ENCODE results near the gene AK8.
A peak's percentile ranks its signal among the peaks of the same experiment; 100 is the strongest.

Gene AK8

DNA sequence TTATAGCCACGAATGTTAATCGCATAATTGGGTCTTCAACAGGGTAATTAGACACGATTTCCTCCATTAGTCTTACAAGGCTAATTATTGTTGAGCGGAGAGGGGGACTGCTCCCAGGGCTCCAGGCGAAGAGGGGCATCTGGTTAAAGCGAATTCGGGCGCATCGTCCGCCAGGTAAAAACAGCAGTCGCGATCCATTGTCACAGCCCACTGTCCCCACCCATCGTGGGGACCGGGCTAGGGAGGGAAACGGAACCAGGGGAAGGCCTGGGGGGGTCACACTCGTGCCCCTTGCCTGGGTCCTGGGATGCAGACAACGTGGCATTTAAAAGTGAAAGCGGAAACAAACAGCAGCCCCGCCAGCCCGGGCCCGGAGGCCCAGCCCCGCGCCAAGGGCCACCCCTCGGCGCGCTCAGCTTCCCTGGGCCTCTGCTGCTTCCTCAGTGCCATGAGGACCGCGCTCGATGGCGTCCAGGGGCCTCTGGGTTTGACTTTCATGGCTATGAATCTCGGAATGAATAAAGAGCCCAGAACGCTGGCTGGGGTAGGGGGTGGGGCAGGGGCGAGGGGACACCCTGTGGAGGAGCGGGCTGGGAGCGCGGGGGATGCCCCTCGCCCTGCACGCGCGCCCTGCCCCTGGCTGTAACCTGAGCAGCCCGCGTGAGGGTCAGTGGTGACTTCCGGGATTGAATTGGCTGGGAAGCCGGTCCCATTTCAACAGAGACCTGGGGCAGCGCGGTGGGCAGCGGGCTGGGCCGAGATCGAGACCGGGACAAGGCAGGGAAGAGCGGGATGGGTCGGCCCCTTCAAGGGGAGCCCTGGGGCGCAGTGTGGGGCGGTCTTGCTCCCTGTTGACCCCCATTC, 107.9 kb downstream of the AK8 start:
- DNase-seq, result no peak

DNA sequence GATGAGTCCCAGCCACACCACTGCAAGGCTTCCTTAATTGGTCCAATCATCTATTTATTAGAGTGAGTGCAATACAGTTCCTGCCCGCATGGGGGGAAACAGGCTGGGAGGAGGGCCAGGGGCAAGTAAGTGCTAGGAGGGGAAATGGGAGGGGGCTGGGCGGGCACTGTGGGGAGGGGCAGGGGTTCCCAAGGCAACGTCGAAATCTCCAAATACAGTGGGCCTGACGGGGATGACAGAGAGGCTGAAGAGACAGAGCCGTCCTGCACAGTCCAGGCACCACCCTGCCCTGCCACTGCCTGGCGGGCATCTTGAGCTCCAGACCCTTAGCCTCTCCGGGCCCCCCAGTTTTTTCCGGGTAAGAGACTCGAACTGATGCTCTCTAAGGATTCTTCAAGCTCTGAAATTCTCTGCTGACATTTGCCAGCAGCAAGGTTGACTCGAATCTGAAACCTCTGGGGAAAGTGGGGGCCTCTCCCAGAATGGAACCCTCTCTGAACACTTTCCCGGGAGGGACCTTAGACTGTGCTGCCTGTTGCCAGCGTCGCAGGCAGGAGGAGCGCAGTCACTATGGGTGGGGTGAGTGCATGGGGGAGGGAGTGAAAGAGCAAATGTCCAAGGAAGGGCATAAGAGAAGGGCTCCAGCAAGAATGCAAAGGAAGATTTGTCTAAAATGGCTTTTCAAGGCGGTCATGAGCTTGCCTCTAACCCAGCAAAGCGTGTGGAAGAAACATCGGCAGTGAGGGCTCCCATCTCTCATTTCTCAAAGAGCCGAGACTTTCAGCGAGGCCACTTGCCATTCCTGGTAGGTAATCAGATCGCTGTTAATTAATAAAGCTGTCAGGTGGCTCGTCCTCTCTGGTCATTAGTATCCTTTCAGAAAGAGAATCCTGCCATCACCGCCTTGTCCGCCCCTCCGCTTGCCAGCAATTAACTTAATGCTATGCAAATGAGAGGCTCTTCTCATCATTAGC, 108.9 kb downstream of the AK8 start:
- no peak for DNase-seq

DNA sequence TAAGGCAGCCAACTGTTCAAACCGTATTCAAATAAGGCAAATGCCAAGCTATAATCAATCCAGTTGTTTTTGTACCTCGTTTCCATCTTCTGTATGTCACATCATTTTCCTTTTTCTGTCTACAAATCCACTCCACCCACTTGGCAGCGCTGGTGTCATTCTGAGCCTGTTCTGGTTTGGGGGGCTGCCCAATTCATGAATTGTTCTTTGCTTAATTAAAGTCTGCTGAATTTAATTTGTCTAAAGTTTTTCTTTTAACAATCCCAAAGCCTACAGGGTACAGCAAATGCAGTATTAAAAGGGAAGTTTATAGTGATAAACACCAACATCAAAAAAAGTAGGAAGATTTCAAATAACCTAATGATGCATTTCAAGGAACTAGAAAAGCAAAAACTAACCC, 114.5 kb downstream of the AK8 start:
- DNase-seq, result no peak

DNA sequence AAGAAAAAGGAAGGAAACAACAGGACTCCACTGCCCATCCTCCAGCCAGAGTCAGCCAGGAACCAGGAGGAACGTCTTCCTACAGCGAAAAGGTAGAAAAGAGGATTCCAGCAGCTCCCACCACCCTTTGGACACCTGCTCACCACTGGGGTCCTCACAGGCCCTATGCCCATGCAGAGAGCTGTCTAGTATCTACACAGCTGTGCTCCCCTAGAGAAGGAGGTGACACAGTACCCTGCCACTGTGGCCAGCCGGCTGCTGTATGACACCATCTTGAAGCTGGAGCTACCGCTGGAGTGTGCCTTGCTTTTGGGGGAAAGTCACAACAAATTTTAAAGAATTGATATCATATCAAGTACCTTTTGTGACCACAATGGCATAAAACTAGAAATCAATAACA, 115.2 kb downstream of the AK8 start:
- no peak for DNase-seq

DNA sequence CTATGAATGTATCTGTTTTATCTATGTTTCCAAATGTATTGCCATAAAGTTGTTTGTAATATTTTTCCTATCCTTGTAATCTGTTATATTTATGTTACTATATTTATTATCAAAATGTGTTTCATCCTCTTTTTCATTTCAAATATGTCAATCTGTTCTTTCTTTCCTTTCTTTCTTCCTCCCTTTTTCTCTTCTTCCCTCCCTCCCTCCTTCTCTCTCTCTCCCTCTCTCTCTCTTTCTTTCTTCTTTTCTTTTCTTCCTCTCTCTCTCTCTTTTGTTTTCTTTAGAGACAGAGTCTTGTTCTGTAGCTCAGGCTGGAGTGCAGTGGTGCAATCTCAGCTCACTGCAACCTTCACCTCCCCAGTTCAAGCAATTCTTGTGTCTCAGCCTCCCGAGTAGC, 116.5 kb downstream of the AK8 start:
- DNase-seq, result no peak

DNA sequence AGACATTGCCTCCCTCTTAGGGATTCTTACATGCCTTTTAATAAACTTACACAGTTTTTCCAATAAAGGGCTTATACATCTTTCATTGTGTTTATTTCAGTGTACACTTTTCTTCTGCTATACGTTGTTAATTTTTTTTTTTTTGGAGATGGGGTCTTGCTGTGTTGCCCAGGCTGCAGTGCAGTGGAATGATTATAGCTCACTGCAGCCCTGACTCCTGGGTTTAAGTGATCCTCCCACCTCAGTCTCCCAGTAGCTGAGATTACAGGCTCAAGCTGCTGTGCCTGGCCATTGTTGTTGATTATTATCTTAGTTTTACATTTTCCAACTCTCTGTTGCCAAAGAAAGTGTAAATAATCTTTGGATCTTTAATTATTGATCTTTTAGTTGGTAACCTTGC, 118.0 kb downstream of the AK8 start:
- no peak for DNase-seq

DNA sequence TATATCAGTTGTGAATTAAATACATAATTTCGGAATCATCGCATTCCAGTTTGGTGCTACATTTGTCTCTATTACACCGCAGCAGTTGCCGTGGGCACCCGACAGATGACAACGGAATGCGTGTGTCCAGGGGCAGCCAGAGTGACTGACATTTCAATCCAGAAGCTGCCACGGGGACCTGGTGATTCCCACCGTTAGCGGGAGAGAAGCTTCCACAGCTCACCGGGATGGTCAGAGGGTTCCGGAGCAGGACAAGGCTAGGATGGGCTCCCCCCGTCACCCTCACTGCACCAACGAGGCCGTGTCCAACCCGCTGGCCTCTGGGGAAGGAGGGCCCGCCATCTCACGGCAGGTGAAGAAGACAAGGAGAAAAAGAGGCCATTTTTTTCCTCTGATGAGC, 121.1 kb downstream of the AK8 start:
- DNase-seq, result no peak

DNA sequence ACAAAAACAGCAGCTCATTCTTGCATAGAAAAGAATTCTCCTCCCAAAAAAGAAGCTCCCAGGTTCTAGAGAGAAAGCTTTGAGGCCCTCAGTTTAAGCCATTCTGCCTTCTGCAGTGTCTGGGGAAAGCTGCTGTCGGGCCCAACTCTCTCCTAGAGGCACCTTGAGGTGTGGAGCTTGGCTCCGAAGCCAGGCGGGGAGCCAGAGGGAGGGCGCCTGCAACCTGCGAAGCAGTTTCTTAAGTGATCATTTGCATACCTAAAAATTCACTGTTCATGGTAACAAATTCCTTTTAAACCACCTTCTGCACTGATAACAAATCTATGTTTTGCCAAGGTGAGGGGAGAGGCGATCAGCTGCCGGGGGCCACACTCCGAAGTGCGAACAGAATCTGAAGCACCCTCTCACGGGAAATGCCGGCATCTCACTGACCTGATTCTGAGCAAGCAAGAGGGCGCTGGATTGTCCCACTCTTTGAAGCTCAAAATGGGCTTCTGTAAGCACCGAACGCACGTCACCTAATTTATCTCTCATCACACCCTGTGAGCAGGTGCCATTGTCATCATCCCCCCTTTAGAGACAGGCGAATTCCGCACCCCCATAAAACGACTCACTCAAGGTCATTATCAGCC, 121.8 kb downstream of the AK8 start:
- no peak for DNase-seq

DNA sequence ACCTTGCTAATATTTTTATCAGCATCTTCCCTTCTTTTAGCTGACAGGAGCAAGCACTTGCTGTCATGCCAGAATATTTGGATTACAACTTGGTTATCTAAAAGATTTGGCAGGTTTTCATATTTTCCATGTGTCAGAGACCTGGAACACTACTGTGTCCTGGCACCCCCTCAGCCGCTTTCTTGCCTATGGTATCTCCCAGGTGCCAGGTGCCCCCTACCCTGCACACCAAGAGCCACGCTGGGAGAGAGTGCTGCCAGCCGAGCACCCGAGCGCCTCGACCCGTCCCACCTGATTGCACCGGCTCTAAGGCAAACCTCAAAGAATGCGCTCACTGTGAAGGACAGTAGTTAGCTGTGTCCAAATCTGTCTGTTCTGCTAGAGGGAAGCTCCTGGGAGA, 123.0 kb downstream of the AK8 start:
- DNase-seq, result no peak

DNA sequence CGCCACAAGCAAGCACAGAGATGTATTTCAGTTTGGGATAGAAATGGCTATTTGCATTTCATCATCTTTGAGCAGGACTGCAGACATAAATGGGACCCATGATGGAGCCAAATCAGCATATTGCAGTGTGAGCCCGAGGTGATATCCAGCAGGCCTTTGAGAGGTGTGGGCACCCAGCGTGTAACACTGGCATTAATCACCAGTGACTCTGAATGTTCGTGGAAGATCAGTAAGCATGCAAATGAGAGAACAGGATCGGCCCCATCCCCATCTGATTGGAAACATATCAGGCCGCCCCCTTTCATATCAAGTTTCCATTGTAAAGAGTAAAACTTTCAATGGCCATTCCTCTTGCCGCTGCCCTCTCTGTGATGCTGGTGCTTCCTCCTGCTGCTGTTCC, 123.8 kb downstream of the AK8 start:
- no peak for DNase-seq

DNA sequence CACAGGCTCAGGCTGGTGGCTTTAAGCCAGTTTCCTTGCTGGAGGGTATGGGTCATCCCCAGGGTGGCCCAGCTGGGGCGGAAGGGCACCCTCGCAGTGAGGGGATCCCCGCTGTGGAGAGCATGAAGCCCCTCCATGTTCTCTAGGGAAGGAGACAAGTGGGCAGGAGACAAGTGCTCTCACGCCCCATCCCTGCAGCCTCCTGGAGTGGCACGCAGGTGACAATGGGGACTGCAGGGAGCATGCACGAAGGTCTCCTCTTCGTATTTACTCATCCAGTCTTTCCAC, 124.5 kb downstream of the AK8 start:
- DNase-seq, result no peak

DNA sequence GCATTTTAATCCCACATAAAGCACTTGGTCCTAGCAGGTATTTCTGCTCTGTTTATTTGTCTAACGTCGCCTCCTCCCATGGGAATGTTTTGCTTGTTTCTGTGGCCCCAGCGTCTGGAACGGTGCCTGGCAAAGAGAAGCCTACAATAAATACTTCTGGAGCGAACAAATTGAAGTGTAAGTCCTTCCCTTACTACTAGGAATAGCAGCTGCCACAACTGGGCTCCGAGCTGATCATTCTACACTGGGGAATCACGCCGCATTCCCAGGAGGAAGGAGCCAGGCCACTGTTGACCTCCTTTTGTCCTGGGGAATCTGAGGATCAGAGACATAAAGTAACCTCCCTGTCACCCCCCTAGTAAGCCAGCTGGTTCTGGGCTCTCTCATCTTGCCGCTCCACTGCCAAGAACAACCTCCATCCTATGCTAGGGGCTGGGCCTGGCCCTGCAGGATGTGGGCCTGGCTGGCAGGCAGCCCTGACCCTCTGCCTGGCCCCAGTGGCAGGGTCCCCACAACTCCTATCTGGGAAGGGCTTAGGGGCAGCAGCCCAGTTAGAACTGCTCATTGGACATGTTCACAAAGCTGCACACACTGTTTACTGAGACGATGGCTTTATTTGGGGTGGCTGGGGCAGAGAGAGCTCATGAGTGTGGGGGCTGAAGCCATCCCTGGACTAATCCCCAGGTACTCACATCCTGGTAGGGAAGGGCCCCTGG, 125.0 kb downstream of the AK8 start:
- DNase-seq, result peak; percentile 32

DNA sequence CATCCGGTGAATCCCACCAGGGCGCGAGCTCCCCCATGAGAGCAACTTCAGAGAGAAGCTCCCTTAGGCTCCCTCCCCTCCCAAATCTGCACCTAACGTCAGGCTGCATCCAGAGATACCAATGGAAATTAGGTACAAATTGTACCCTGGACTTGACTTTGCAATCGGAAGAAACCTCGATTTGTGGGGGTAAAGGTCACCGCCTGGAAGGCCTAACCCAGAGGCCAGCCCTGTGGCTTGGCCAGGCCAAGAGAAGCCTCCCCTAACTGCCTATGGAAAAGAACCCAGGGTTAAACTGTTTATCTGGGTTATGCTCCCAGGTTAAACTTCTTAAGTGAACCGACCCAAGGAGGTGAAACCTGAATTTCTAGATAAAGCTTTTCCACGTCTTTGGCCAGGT, 127.4 kb downstream of the AK8 start:
- DNase-seq, result no peak

DNA sequence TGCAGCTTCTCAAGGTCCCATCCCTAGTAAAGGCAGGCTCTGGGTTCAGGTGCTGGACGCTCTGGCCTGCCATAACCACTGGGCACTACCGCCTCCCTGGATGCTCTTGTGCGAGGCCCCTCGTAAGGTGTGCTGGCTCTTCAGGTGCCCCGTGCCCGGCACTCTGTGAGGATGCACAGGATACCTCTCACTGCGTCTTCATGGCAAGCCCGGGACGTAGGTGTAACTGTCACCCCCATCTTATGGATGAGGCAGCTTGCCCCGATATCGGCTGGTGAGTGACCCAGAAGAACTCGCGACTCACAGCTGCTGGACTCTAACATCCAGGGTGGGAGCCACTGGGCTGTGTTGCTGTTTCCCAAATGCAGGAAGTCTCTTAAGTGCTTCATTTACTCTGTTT, 128.8 kb downstream of the AK8 start:
- DNase-seq, result no peak

DNA sequence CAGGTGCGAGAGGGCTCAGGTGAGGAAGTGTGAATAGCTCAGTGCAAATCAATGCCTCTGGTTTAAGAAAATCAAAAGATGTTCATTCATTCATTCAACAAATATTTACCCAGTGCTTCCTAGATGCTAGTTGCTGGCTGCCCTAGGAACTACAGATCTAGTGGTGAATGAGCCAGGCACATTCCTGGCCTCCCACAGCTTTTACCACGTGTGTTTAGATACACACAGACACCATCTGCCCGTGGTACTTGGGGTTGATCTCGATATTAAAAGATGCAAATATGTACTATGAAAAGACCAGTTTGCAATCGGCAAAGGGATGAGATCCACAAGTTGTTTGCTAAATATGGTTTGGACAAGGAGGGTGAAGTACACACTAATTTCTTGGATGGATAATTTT, 129.6 kb downstream of the AK8 start:
- DNase-seq, result no peak

DNA sequence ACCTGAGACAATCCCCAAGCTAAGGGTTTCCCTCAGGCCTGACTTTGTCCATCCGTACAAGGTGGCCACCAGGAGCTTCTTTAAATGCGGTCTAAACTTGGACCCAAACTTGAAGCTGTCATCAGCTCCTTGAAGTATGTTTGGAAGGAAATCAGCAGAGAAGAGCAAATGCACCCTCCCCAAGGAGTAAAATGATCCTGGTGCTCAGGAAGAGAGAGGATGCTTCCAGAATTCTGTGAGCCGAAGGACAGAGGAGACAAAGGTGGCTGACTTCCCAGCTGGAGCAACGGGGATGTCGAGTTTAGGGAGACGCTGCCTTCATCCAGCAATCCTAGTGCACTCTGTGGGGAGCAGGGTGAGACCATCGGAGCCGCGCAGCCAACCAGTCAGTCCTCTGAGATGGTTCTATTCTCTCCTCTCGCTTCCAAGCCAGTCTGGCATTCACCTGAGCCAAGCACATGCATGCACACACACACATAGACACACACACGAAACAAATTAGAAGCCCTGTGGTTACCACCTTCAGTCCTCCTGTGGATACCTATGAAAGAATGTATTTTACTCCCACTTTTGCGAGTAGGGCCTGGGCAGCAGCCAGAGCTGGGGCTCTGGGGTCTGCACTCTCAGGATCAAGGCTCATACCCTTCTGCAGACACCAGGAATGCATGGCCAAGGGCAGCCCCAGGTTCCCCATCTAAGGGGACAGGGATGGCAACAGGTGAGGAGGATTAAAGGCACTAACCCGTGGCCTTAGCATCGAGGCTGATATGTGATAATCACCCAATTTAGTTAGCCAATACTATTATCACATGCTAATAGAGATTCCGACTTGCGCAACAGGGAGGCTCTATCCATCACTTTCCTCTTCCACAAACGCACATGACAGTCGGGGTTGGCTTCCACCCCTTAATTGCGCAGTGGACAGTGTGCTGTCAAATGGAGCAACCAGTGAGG, 132.1 kb downstream of the AK8 start:
- DNase-seq, result no peak

DNA sequence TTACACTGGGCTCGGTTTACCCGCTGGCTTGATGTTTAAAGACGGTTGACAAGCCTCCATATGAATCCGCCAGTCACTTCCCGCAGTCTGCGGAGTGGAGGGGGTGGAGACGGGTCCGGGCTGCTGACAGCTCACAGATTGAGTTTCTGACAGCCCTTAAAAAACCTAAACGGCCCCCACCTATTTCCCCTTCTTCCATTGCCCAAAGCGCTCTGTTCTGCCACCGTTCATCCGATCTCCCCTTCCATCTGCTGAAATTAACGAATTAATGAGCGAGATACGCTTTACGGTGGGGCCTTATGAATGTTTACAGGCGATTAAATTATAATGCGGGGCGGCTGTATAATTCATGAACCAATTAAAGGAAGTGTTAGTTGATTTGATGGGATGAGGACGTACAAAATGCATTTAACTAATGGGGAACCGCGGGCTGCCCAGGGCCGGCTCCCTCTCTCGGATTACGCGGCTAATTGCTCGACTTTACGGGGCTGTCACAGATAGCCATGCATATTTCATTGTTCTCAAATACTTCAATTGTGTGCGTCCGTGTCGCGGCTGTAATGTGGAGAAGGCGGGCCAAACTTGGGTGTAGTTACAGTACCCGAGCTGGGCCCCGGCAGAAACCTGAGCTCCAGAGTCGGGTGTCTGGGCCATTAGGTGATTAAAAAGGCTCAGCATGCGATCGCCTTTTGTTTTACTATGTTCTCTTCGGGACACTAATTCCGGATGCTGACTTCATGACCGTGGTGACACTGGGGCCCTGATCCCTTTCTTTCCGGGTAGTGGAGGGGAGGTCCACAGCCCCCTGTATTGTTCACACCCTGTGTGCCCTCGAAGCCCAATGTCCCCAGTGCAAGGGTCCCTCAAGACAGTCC, 133.0 kb downstream of the AK8 start:
- peak; percentile 58 for DNase-seq

DNA sequence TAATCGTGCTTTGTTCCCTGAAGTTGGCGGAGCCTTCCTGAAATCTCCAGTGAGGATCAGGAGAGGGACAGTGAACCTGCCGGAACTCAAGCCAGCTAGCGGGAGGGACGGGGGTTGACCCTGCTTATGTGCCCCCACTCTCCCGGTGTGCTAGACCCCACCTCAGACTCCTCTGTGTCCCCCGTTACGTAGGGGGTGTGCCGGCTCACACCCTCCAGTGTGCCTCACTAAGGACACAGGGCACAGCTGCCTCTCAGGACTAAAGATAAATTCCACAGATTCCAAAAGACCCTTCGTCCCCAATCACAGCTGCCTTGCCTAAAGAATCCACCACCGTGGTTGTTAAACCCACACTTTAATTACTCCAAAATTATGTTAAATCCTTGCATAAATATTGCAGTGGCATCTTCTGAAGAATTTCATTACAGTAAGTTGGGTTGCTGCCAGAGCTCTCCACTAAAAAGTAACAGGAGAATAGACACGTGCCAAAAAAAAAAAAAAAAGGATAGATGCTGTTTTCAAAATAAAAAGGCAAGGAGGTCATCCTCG, 134.1 kb downstream of the AK8 start:
- peak; percentile 50 for DNase-seq

DNA sequence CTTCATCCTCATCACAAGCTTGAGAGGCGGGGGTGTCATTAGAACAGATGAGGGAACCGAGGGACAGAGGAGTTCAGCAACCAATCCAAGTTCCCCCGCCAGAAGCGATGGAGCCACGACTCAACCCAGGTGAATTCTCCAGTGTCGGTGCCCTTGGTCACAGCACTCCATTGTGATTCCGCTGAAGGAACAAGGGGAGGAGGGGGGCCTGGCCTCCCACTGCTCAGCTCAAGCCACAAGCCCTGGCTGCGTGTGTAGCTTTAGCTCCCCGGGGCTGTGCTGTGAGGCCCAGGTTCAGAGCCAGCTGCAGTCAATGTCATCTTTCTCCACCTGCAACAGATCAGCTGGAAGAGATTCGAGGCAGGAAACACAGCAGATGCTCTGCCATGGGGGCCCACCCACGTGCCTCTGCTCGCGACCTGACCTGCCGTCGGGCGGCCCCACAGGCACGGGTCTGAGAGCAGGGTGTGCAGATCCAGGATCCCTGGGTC, 135.2 kb downstream of the AK8 start:
- peak; percentile 20 for DNase-seq

All from NCI-H2171 (cell line).